K562 (cell line): ENCODE data around the gene MYH6. TPM values are rescaled to one million over a fixed set of nuclear protein-coding genes. Genes with fewer than 3 reads are reported as not detected.

Source experiments
- ARHGAP35 ChIP-seq: fragments of 450-650 bp; IDR thresholded peaks from 2 replicates; pipeline ENCODE4 v1.6.1; 2018; ENCODE audit not compliant: partially characterized antibody
- CC2D1A ChIP-seq: fragments of 450-650 bp; IDR thresholded peaks from 2 replicates; pipeline ENCODE4 v1.6.1; 2017; ENCODE audit warnings: mild to moderate bottlenecking
- HCFC1 ChIP-seq: IDR thresholded peaks from 2 replicates; pipeline ENCODE4 v1.6.1; 2012; ENCODE audit warnings: low read depth, low read length, improper control_type of control experiment
- NCOA6 ChIP-seq: fragments of 450-650 bp; IDR thresholded peaks from 2 replicates; pipeline ENCODE4 v1.6.1; 2017; ENCODE audit warnings: mild to moderate bottlenecking
- NR2C1 ChIP-seq, 2 experiments: fragments of 450-650 bp; IDR thresholded peaks; 2 replicates each; pipeline ENCODE4 v1.6.1; 2017; ENCODE audit warnings: mild to moderate bottlenecking in 2 of 2, antibody characterized with exemption in 1 of 2, inconsistent platforms in 1 of 2, missing compliant biosample characterization in 1 of 2, missing genetic modification characterization in 1 of 2
- POU5F1 ChIP-seq: fragments of 150-350 bp; IDR thresholded peaks from 2 replicates; pipeline ENCODE4 v1.6.1; 2014; ENCODE audit warnings: borderline replicate concordance, low read length, low read depth, mild to moderate bottlenecking; ENCODE audit not compliant: partially characterized antibody
- SRSF1 ChIP-seq: fragments of 200-400 bp; formaldehyde crosslinking; IDR thresholded peaks from 2 replicates; pipeline ENCODE4 v1.6.1; 2017; ENCODE audit warnings: mild to moderate bottlenecking, low read depth, low read length, moderate library complexity
- TCF7L2 ChIP-seq: fragments of 150-350 bp; IDR thresholded peaks from 2 replicates; pipeline ENCODE4 v1.6.1; 2016; ENCODE audit warnings: low read depth, mild to moderate bottlenecking, low read length, moderate library complexity
- ZFP30 ChIP-seq: fragments of 250-450 bp; sonication (Bioruptor Pico); IDR thresholded peaks from 2 replicates; pipeline ENCODE4 v1.8.0; 2022; ENCODE audit warnings: moderate library complexity, mild to moderate bottlenecking, inconsistent platforms, borderline replicate concordance
- ZNF23 ChIP-seq: fragments of 250-450 bp; sonication (Bioruptor Pico); IDR thresholded peaks from 2 replicates; pipeline ENCODE4 v1.4.0; 2020; ENCODE audit warnings: mild to moderate bottlenecking
- ZNF431 ChIP-seq: sonication (generic); formaldehyde crosslinking; IDR thresholded peaks from 2 replicates; pipeline ENCODE4 v1.8.0; 2022; ENCODE audit warnings: mild to moderate bottlenecking, missing genetic modification reagents
- ZNF561 ChIP-seq: fragments of 450-650 bp; formaldehyde crosslinking; conservative IDR thresholded peaks from 2 replicates; pipeline ENCODE4 v1.4.0; 2020; ENCODE audit warnings: mild to moderate bottlenecking, moderate library complexity
- polyA plus RNA-seq, 8 experiments: library from polyadenylated mRNA; depleted of rRNA in 4 of 8; stranded (reverse) in 5 of 8; unstranded in 3 of 8; fragments of >200 nt; fragmentation: Nextera tagmentation in 2 of 8; fragmentation: Illumina TruSeq in 1 of 8; extraction: Ambion mirVana in 2 of 8; extraction: Trizol in 1 of 8; gene quantifications; 2 replicates each; pipeline versions ENCODE4 v1.2.1 to v1.2.3, GENCODE V29; 2011 to 2014; ENCODE audit warnings: inconsistent platforms in 1 of 8, missing spikeins in 1 of 8
- total RNA-seq, 7 experiments: library from RNA; depleted of rRNA in 6 of 7; stranded (reverse); fragments of >200 nt in 6 of 7; fragmentation: Illumina TruSeq in 2 of 7; extraction: Trizol in 2 of 7; gene quantifications; 2 replicates each; pipeline versions ENCODE4 v1.2.1 to v1.2.3, GENCODE V29; 2011 to 2021; ENCODE audit warnings: low replicate concordance in 1 of 7
- TF ChIP-seq, protein P1 (sequence below), 2 experiments: fragments of 450-650 bp; IDR thresholded peaks; 2 replicates each; pipeline ENCODE4 v1.6.1; 2016; ENCODE audit warnings: mild to moderate bottlenecking in 2 of 2, borderline replicate concordance in 1 of 2, low read depth in 1 of 2, moderate library complexity in 1 of 2

The MYH6 gene
- total and polyA plus RNA-seq, 9 of the 15 experiments (the other 6 are each of a cell fraction or from before 2014, with no cell fraction given): not detected

DNA sequence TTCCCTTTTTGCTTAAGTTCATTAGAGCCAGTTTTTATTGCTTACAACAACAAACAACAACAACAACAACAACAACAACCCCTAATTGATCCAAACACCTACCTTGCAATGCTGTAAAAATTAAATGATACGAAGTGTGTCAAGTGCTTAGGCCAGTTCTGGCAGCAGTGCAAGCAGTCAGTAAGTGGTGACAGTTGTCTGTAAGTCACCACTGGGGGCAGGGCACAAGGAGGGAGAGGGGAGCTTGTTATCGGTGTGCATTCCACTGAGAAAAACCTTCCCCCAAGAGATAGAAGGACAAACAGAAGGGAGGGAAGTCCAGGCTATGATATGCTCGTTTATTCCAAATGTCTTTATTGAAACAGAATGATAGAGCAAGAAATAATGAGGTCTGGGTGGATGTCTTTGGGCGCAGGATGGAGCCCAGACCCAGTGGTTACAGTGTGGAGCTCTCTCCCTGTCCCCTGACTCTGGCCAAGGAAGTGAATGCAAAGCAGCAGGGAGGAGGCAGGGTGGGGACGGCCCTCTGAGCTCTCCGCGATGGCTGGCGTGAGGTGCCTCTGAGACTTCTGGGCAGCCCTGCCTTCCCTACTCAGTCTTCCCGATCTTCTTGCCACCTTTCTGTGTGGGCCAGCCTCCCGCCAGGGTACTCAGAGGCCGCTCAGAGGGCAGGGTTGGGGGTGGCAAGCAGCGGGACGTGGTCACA is 61.9 kb downstream of the MYH6 start (continued):
- TF ChIP-seq CC2D1A (no peak), ARHGAP35 (no peak), SRSF1 (no peak), ZNF23 (CRISPR knock-in tag) (no peak), ZNF431 (CRISPR knock-in tag) (no peak), ZFP30 (CRISPR knock-in tag) (no peak), TCF7L2 (no peak), NCOA6 (no peak), NR2C1 (IDR thresholded peaks at IDR 0.05) (no peak), NR2C1 (tag; IDR thresholded peaks at IDR 0.05) (no peak), POU5F1 (no peak), ZNF561 (CRISPR knock-in tag) (no peak), HCFC1 (no peak)
- TF ChIP-seq, protein P1, sequence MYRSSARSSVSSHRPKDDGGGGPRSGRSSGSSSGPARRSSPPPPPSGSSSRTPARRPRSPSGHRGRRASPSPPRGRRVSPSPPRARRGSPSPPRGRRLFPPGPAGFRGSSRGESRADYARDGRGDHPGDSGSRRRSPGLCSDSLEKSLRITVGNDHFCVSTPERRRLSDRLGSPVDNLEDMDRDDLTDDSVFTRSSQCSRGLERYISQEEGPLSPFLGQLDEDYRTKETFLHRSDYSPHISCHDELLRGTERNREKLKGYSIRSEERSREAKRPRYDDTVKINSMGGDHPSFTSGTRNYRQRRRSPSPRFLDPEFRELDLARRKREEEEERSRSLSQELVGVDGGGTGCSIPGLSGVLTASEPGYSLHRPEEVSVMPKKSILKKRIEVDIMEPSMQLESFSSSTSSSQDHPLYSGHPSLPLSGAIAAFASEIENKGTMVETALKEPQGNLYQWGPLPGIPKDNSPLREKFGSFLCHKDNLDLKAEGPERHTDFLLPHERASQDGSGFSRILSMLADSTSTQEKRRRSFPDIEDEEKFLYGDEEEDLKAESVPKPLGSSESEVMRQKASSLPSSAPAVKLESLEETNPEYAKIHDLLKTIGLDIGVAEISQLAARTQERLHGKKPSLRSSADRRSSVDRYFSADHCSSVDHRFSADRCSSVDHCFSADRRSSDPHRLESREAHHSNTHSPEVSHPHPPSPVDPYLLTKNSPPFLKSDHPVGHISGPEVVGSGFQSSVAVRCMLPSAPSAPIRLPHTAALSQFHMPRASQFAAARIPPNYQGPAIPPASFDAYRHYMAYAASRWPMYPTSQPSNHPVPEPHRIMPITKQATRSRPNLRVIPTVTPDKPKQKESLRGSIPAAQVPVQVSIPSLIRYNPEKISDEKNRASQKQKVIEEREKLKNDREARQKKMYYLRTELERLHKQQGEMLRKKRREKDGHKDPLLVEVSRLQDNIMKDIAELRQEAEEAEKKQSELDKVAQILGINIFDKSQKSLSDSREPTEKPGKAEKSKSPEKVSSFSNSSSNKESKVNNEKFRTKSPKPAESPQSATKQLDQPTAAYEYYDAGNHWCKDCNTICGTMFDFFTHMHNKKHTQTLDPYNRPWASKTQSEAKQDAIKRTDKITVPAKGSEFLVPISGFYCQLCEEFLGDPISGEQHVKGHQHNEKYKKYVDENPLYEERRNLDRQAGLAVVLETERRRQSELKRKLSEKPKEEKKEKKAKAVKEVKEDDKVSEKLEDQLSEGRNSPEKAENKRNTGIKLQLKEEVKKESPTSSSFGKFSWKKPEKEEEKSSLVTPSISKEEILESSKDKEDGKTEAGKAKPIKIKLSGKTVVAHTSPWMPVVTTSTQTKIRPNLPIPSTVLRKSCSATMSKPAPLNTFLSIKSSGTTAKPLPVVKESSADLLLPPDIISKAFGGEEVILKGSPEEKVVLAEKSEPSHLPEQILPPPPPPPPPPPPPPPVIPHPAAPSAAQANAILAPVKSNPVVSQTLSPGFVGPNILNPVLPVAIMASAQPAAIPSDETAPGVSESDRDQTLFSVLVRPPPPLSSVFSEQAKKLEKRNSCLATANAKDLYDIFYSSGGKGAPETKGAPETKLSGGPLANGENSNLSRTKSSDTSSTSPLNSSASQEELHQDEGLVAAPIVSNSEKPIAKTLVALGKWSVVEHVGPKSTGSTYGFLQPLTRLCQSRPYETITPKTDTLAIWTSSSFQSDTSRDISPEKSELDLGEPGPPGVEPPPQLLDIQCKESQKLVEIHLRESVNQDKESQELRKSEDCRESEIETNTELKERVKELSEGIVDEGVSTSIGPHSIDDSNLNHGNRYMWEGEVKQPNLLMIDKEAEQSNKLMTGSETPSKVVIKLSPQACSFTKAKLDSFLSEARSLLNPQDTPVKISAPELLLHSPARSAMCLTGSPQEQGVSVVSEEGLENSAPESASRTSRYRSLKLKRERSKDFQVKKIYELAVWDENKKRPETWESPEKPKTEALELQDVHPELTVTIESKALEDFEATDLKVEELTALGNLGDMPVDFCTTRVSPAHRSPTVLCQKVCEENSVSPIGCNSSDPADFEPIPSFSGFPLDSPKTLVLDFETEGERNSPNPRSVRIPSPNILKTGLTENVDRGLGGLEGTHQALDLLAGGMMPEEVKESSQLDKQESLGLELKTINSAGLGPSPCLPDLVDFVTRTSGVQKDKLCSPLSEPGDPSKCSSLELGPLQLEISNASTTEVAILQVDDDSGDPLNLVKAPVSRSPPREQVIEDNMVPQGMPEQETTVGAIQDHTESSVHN (IDR thresholded peaks at IDR 0.05; ENCODE audit: borderline replicate concordance in 1 of 2, low read depth in 1 of 2): no peak
